ENCODE measurements around the gene KCTD6.

DNA sequence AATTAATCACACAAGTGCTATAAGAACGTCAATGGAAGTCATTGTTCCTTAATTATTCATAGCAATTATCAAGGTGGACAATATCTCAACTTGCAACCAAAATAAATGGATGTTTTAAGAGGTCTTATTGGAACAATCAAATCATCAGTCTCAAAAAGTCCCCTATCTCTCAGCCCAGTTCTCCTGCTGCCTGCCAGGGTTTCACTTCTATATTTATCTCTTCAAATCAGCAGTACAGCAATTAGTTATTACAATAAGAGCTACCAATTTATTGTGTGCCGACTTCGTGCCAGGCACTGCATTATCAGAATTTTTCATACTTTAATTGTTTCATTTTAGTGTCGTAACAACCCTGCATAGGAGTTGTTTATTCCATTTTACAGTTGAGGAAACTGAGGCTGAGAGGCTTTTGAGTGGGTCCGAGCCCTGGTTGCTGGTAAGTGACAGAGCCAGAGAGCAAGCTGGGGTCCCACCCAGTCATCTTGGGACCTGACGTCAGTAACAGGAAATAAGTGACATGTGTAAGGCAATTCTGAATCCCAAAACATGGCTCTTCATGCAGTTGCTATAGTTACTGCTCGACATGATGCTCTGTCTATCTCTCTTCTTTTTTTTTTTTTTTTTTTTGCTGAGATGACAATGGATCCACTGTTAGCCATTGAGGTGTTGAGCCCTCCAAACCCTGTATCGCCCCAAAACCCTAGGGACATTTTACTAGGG is 8.8 kb upstream of the KCTD6 start:
- no peak for TF ChIP-seq SUZ12 (IDR thresholded peaks at IDR 0.05; ENCODE audit: extremely low read depth, insufficient read depth, insufficient read length)
- no peak for TF ChIP-seq ZNF274 (IDR thresholded peaks at IDR 0.05; ENCODE audit: low read depth, low read length)
- TF ChIP-seq YY1 (IDR thresholded peaks at IDR 0.05; ENCODE audit: insufficient read depth, insufficient read length), result no peak
